Measurements from ENCODE around the gene MAP3K6. TPM values are rescaled to one million over a fixed set of nuclear protein-coding genes. Genes with fewer than 3 reads are reported as not detected.

MAP3K6 gene
- total RNA-seq, 1 experiment from 2014 or later = 25.1 TPM

DNA sequence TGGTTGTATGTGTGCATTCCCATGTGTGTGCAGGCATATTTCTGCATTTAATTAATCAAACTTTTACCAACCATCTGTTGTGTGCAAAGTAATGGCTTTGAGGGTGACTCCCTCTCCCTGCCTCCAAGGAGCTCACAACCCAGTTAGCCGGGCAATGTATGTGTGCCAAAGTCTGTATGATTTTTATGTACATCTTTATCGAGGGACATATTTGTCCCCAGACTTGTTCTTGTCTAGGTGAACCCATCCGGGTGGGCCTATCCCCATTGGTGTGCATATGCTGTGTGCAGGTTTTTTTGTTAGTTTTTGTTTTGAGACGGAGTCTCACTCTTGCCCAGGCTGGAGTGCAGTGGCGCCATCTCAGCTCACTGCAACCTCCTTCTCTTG, 23.1 kb downstream of the MAP3K6 start:
- H3K4me3 ChIP-seq = peak overlapping the region; percentile 70; the same call in 1 of the 2 replicates
- peaks cover 23% of the 10 kb centered on the region; the same call in 1 of the 2 replicates for H3F3A ChIP-seq (ENCODE audit: insufficient read depth, low read depth)
- no peak overlapping the region for H3K27ac ChIP-seq
- H3K36me3 ChIP-seq (ENCODE audit: low read depth) = no peaks in the 10 kb centered on the region
- H3K27me3 ChIP-seq (ENCODE audit: insufficient read depth, low read depth) = no peaks in the 10 kb centered on the region
- no peak for DNase-seq
- H3K4me1 ChIP-seq (replicated peaks; ENCODE audit: insufficient read depth) = peaks cover 24% of the 10 kb centered on the region
- POLR2A ChIA-PET (ENCODE audit: unreplicated experiment) = interaction anchor here (0.8 kb wide), 1 partner anchor 22 kb away, joined by 4 read pairs; no protein-coding TSS in a partner anchor
- peak overlapping the region; percentile 97 for H3K4me2 ChIP-seq
- TF ChIP-seq, protein P1, sequence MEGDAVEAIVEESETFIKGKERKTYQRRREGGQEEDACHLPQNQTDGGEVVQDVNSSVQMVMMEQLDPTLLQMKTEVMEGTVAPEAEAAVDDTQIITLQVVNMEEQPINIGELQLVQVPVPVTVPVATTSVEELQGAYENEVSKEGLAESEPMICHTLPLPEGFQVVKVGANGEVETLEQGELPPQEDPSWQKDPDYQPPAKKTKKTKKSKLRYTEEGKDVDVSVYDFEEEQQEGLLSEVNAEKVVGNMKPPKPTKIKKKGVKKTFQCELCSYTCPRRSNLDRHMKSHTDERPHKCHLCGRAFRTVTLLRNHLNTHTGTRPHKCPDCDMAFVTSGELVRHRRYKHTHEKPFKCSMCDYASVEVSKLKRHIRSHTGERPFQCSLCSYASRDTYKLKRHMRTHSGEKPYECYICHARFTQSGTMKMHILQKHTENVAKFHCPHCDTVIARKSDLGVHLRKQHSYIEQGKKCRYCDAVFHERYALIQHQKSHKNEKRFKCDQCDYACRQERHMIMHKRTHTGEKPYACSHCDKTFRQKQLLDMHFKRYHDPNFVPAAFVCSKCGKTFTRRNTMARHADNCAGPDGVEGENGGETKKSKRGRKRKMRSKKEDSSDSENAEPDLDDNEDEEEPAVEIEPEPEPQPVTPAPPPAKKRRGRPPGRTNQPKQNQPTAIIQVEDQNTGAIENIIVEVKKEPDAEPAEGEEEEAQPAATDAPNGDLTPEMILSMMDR (conservative IDR thresholded peaks at IDR 0.05) = no peak
- no peaks in the 10 kb centered on the region for H3K79me2 ChIP-seq (ENCODE audit: low read depth)
- CTCF ChIA-PET = interaction anchor here (1.6 kb wide), 1 partner anchor 42 kb away, joined by 3 read pairs; no protein-coding TSS in a partner anchor
- no TSS peak for BruUV-seq (replicated peaks)
- no peaks in the 10 kb centered on the region for H3K9me2 ChIP-seq (ENCODE audit: insufficient read depth)
- H2AFZ ChIP-seq = no peak overlapping the region
- no peaks in the 10 kb centered on the region for H3K9me3 ChIP-seq (ENCODE audit: insufficient read depth, low read depth)
- intact Hi-C loops (cut with micrococcal nuclease; ENCODE audit: unreplicated experiment) = loop anchor here (1.0 kb wide), 2 partner anchors 21 to 23 kb away; partner anchors contain the start of genes MAP3K6 and TMEM222
- H4K20me1 ChIP-seq (ENCODE audit: insufficient read depth) = no peaks in the 10 kb centered on the region

DNA sequence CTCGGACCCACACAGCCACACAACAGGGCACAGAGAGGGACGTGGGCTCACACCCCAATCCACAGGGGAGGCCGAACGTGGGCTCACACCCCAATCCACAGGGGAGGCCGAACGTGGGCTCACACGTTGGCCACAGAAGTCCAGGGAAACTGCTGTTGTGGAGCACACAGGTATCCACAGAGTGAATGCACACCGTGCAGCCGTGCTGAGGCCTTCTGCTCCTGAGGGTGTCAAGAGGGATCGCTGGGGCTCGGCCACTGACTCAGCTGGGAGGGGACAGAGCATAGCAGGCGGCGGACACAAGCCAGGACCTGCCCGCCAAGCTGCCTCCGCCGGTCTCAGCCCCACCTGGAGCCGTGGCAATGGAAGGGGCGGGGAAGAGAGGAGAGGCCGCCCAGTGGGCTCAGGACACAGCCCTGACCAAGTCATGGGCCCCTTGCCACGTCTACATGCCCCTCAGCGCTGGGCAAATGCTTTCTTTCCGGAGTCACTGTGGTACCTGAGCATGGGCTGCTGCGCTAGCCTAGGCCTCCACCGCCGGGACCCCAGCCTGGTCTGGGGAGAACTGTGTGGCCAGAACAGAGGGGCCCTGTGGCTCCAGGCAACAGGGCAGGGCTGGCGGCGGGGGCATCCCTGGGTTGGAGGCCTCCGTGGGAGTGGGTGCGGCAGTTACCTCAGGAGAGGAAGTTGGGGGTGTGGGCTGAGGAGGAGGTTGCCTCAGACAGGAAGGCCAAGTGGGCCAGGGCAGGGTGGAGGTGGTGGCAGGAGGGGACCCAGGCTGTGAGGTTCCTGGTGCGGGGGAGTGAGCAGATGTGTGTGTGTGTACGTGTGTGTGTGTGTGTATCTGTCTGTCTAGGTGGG, 23.8 kb downstream of the MAP3K6 start:
- H3K4me1 ChIP-seq (replicated peaks; ENCODE audit: insufficient read depth) = peaks cover 24% of the 10 kb centered on the region

DNA sequence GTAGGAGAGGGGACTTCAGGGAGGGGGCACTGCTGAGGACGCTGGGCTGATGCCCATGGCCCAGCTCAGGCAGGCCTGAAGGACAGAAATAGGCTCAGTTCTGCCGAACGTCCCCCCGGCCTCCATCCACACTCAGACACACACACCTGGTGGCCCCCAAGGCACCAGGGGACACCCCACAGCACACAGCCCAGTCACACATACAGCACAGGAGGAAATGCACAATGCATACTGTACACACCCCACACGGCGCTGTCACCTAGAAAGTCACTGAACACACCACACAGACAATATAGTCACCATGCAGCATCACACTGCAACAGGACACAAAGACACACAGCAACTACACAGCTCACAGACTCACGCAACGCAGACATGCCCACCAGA, 24.4 kb downstream of the MAP3K6 start:
- Histone ChIP-seq H3K9me2 (ENCODE audit: insufficient read depth) (no peaks in the 10 kb centered on the region), H3K27ac (peak overlapping the region; percentile 34; the same call in 1 of the 2 replicates), H3F3A (ENCODE audit: insufficient read depth, low read depth) (peaks cover 23% of the 10 kb centered on the region; the same call in 1 of the 2 replicates), H3K36me3 (ENCODE audit: low read depth) (no peaks in the 10 kb centered on the region), H4K20me1 (ENCODE audit: insufficient read depth) (no peaks in the 10 kb centered on the region), H3K27me3 (ENCODE audit: insufficient read depth, low read depth) (no peaks in the 10 kb centered on the region), H3K79me2 (ENCODE audit: low read depth) (no peaks in the 10 kb centered on the region), H3K4me2 (peak overlapping the region; percentile 97), H2AFZ (peak overlapping the region; percentile 72; the same call in 1 of the 2 replicates), H3K4me1 (replicated peaks; ENCODE audit: insufficient read depth) (peaks cover 24% of the 10 kb centered on the region), H3K9me3 (ENCODE audit: insufficient read depth, low read depth) (no peaks in the 10 kb centered on the region), H3K4me3 (peak overlapping the region; percentile 70)
- ChIA-PET POLR2A (ENCODE audit: unreplicated experiment) (interaction anchor here (0.6 kb wide), 1 partner anchor 21 kb away, joined by 7 read pairs; no protein-coding TSS in a partner anchor), CTCF (interaction anchor here (0.6 kb wide), 1 partner anchor 1531 kb away, joined by 3 read pairs; no protein-coding TSS in a partner anchor)
- DNase-seq = no peak
- intact Hi-C loops (cut with micrococcal nuclease; ENCODE audit: unreplicated experiment) = no loop called here
- BruUV-seq (replicated peaks) = TSS peak; percentile 76
- TF ChIP-seq, protein P1 (conservative IDR thresholded peaks at IDR 0.05) = no peak
- TF ChIP-seq EZH2 (IDR thresholded peaks at IDR 0.05; ENCODE audit: low read depth) = no peak

More for the DNA sequence above, 23.8 kb downstream of the MAP3K6 start:
- no peaks in the 10 kb centered on the region for H4K20me1 ChIP-seq (ENCODE audit: insufficient read depth)
- 0 out of 2 replicates have a peak overlapping the region, but pooled peaks have one; percentile 37 for H3K27ac ChIP-seq
- no peaks in the 10 kb centered on the region for H3K9me2 ChIP-seq (ENCODE audit: insufficient read depth)
- BruUV-seq (replicated peaks) = no TSS peak
- peak; percentile 62 to 89 for DNase-seq
- no peaks in the 10 kb centered on the region for H3K36me3 ChIP-seq (ENCODE audit: low read depth)
- ChIA-PET CTCF (interaction anchor here (0.6 to 1.6 kb wide), 2 partner anchors 42 to 1530 kb away, joined by 3 read pairs; no protein-coding TSS in a partner anchor), POLR2A (ENCODE audit: unreplicated experiment) (interaction anchor here (0.6 to 0.8 kb wide), 2 partner anchors 22 to 39 kb away, joined by 4 to 5 read pairs; no protein-coding TSS in a partner anchor)
- H2AFZ ChIP-seq = peak overlapping the region; percentile 75; the same call in 1 of the 2 replicates
- intact Hi-C loops (cut with micrococcal nuclease; ENCODE audit: unreplicated experiment) = loop anchor here (1.0 kb wide), 2 partner anchors 21 to 23 kb away; partner anchors contain the start of genes MAP3K6 and TMEM222
- H3K27me3 ChIP-seq (ENCODE audit: insufficient read depth, low read depth) = no peaks in the 10 kb centered on the region
- no peaks in the 10 kb centered on the region for H3K79me2 ChIP-seq (ENCODE audit: low read depth)
- H3K9me3 ChIP-seq (ENCODE audit: insufficient read depth, low read depth) = no peaks in the 10 kb centered on the region
- H3K4me3 ChIP-seq = peak overlapping the region; percentile 70
- H3K4me2 ChIP-seq = peak overlapping the region; percentile 97
- peaks cover 23% of the 10 kb centered on the region; the same call in 1 of the 2 replicates for H3F3A ChIP-seq (ENCODE audit: insufficient read depth, low read depth)
- TF ChIP-seq, protein P1 (conservative IDR thresholded peaks at IDR 0.05) = no peak
- TF ChIP-seq EZH2 (IDR thresholded peaks at IDR 0.05; ENCODE audit: low read depth) = no peak

Data from PC-9 (cell line).